ENCODE data around the gene HTATSF1. TPM values are rescaled to one million over a fixed set of nuclear protein-coding genes. Genes with fewer than 3 reads are reported as not detected.

Gene HTATSF1
- total and polyA plus RNA-seq, 3 experiments from 2014 or later: 42.7 to 73.1 (median 45.2) TPM

Other genes starting within 250 kb of the HTATSF1 start
- 10 to 100 TPM; 18.7 to 19.0 TPM for gene MAP7D3, start 246.2 kb upstream of the HTATSF1 start, total RNA-seq
- 6.2 TPM for gene MAP7D3, start 246.2 kb upstream of the HTATSF1 start, polyA plus RNA-seq
- not detected for gene ADGRG4, start 196.6 kb upstream of the HTATSF1 start, total RNA-seq
- gene ADGRG4, start 196.6 kb upstream of the HTATSF1 start, polyA plus RNA-seq: not detected
- gene BRS3, start 9.6 kb upstream of the HTATSF1 start, total RNA-seq: not detected
- gene BRS3, start 9.6 kb upstream of the HTATSF1 start, polyA plus RNA-seq: not detected
- gene VGLL1, start 34.6 kb downstream of the HTATSF1 start, total RNA-seq: not detected
- gene VGLL1, start 34.6 kb downstream of the HTATSF1 start, polyA plus RNA-seq: not detected
- 10 to 100 TPM in 1 of 2 experiments, 1 to 10 TPM in 1; 9.2 to 10.1 TPM for gene CD40LG, start 150.6 kb downstream of the HTATSF1 start, total RNA-seq
- 20.0 TPM for gene CD40LG, start 150.6 kb downstream of the HTATSF1 start, polyA plus RNA-seq

Measured in CD8-positive, alpha-beta memory T cell (primary cell).